Measurements from ENCODE around the gene RCOR3. TPM values are rescaled to one million over a fixed set of nuclear protein-coding genes. Genes with fewer than 3 reads are reported as not detected.
"Not testable (repeated sequence)": the region's sequence is repeated elsewhere in the genome, so short reads cannot be mapped to it uniquely, and the experiment has no call there.

RCOR3 gene
- polyA plus RNA-seq, 4 donors = 64.6 to 109 (median 86.2) TPM

GRCh38 chr1:211259638-211260126, 516 bp downstream of the RCOR3 start:
- DNase-seq (ENCODE audit: low read depth in 4 of 4, low spot score in 2 of 4) = peak in 3 of 4 donors; percentile 18 to 36 (median 29)

- peak in 3 of 4 donors; percentile 47 to 69 (median 56) for DNase-seq (ENCODE audit: low read depth in 4 of 4, low spot score in 2 of 4)
These were observed 1.3 kb downstream of the RCOR3 start for GRCh38 chr1:211260141-211261107.

GRCh38 chr1:211261229-211261628, 2.1 kb downstream of the RCOR3 start:
- no peak for DNase-seq (ENCODE audit: low read depth in 4 of 4, low spot score in 2 of 4)

- DNase-seq (ENCODE audit: low read depth in 4 of 4, low spot score in 2 of 4) = not testable (repeated sequence)
These were observed 3.9 kb downstream of the RCOR3 start for GRCh38 chr1:211263022-211263421.

- DNase-seq (ENCODE audit: low read depth in 4 of 4, low spot score in 2 of 4) = no peak
These were observed 8.2 kb downstream of the RCOR3 start for GRCh38 chr1:211267204-211267857.

- no peak for DNase-seq (ENCODE audit: low read depth in 4 of 4, low spot score in 2 of 4)
These were observed 20.2 kb downstream of the RCOR3 start for GRCh38 chr1:211279340-211279739.

- no peak for DNase-seq (ENCODE audit: low read depth in 4 of 4, low spot score in 2 of 4)
These were observed 21.7 kb downstream of the RCOR3 start for GRCh38 chr1:211280910-211281309.

- DNase-seq (ENCODE audit: low read depth in 4 of 4, low spot score in 2 of 4) = no peak
These were observed 22.3 kb downstream of the RCOR3 start for GRCh38 chr1:211281320-211282022.

GRCh38 chr1:211282023-211282373, 22.8 kb downstream of the RCOR3 start:
- DNase-seq (ENCODE audit: low read depth in 4 of 4, low spot score in 2 of 4) = no peak

GRCh38 chr1:211285196-211285595, 26.0 kb downstream of the RCOR3 start:
- DNase-seq (ENCODE audit: low read depth in 4 of 4, low spot score in 2 of 4) = no peak

GRCh38 chr1:211287218-211287617, 28.1 kb downstream of the RCOR3 start:
- DNase-seq (ENCODE audit: low read depth in 4 of 4, low spot score in 2 of 4) = no peak

GRCh38 chr1:211292411-211292810, 33.2 kb downstream of the RCOR3 start:
- DNase-seq (ENCODE audit: low read depth in 4 of 4, low spot score in 2 of 4) = no peak

- no peak for DNase-seq (ENCODE audit: low read depth in 4 of 4, low spot score in 2 of 4)
These were observed 37.2 kb downstream of the RCOR3 start for GRCh38 chr1:211296396-211296795.

- no peak for DNase-seq (ENCODE audit: low read depth in 4 of 4, low spot score in 2 of 4)
These were observed 45.9 kb downstream of the RCOR3 start for GRCh38 chr1:211305044-211305443.

GRCh38 chr1:211309617-211310016, 50.5 kb downstream of the RCOR3 start:
- no peak for DNase-seq (ENCODE audit: low read depth in 4 of 4, low spot score in 2 of 4)

GRCh38 chr1:211313392-211313791, 54.2 kb downstream of the RCOR3 start:
- DNase-seq (ENCODE audit: low read depth in 4 of 4, low spot score in 2 of 4) = no peak

- no peak for DNase-seq (ENCODE audit: low read depth in 4 of 4, low spot score in 2 of 4)
These were observed 59.6 kb downstream of the RCOR3 start for GRCh38 chr1:211318576-211319280.

GRCh38 chr1:211319892-211320291, 60.7 kb downstream of the RCOR3 start:
- DNase-seq (ENCODE audit: low read depth in 4 of 4, low spot score in 2 of 4) = no peak

- DNase-seq (ENCODE audit: low read depth in 4 of 4, low spot score in 2 of 4) = no peak
These were observed 61.8 kb downstream of the RCOR3 start for GRCh38 chr1:211320980-211321379.

- DNase-seq (ENCODE audit: low read depth in 4 of 4, low spot score in 2 of 4) = not testable (repeated sequence)
These were observed 62.5 kb downstream of the RCOR3 start for GRCh38 chr1:211321646-211322045.
